Smooth muscle cell (in vitro differentiated cells): ENCODE measurements around the gene RBP5. TPM values are rescaled to one million over a fixed set of nuclear protein-coding genes. Genes with fewer than 3 reads are reported as not detected.

Source experiments
- DNase-seq: peaks from one replicate; lab custom pipeline; 2025; ENCODE audit not compliant: unreplicated experiment; lab: John Stamatoyannopoulos, UW
- H2AFZ ChIP-seq: fragments of 200-600 bp; sonication (generic); 2 replicates; pipeline ENCODE4 v1.6.0; 2016; ENCODE audit warnings: antibody characterized with exemption, low read depth, mild to moderate bottlenecking
- H3F3A ChIP-seq: fragments of 200-600 bp; sonication (generic); 2 replicates; pipeline ENCODE4 v1.6.0; 2017; ENCODE audit warnings: antibody characterized with exemption, low read depth
- H3K27ac ChIP-seq: fragments of 200-600 bp; sonication (generic); 2 replicates; pipeline ENCODE4 v1.5.1; 2016; ENCODE audit warnings: low read depth, mild to moderate bottlenecking
- H3K27me3 ChIP-seq: fragments of 200-600 bp; sonication (generic); 2 replicates; pipeline ENCODE4 v1.6.1; 2016; ENCODE audit warnings: low read depth, mild to moderate bottlenecking
- H3K36me3 ChIP-seq: fragments of 200-600 bp; sonication (generic); 2 replicates; pipeline ENCODE4 v1.5.1; 2016; ENCODE audit warnings: low read depth
- H3K4me1 ChIP-seq: fragments of 200-600 bp; sonication (generic); 2 replicates; pipeline ENCODE4 v1.5.1; 2016; ENCODE audit warnings: low read depth
- H3K4me2 ChIP-seq: fragments of 200-600 bp; sonication (generic); 2 replicates; pipeline ENCODE4 v1.6.0; 2016; ENCODE audit warnings: mild to moderate bottlenecking
- H3K4me3 ChIP-seq: fragments of 200-600 bp; sonication (generic); 2 replicates; pipeline ENCODE4 v1.5.1; 2016; ENCODE audit warnings: mild to moderate bottlenecking
- H3K79me2 ChIP-seq: fragments of 200-600 bp; sonication (generic); 2 replicates; pipeline ENCODE4 v1.6.0; 2016; ENCODE audit warnings: low read depth, mild to moderate bottlenecking
- H3K9ac ChIP-seq: fragments of 200-600 bp; sonication (generic); 2 replicates; pipeline ENCODE4 v1.6.0; 2016; ENCODE audit warnings: low read depth
- H3K9me3 ChIP-seq: fragments of 200-600 bp; sonication (generic); replicated peaks from 2 replicates; pipeline ENCODE4 v1.5.1; 2016; ENCODE audit warnings: low read depth
- H4K20me1 ChIP-seq: fragments of 200-600 bp; sonication (generic); 2 replicates; pipeline ENCODE4 v1.6.0; 2016; ENCODE audit warnings: low read depth
- CTCF ChIP-seq: fragments of 200-600 bp; sonication (generic); IDR thresholded peaks from 2 replicates; pipeline ENCODE4 v1.5.1; 2017; ENCODE audit warnings: borderline replicate concordance, mild to moderate bottlenecking, antibody characterized with exemption; ENCODE audit not compliant: insufficient read depth, poor library complexity, severe bottlenecking
- WGBS: methylation state at CpG from one replicate; pipeline ENCODE4 v1.1.7; 2016; ENCODE audit warnings: low lambda C conversion rate; 5-methylcytosine and 5-hydroxymethylcytosine counted together
- polyA plus RNA-seq: library from polyadenylated mRNA; unstranded; fragments of >200 nt; fragmentation: Nextera tagmentation; extraction: Ambion mirVana; gene quantifications from 2 replicates; pipeline ENCODE4 v1.2.1, GENCODE V29; 2016
- total RNA-seq: library from RNA; depleted of rRNA; stranded (reverse); fragments of >200 nt; gene quantifications from 2 replicates; pipeline ENCODE4 v1.2.3, GENCODE V29; 2014

The RBP5 gene
- total and polyA plus RNA-seq, 2 experiments from 2014 or later = 0.21 TPM; not detected in 1

- no peaks in the 10 kb centered on the region for H3K4me1 ChIP-seq
- H3K9me3 ChIP-seq = no peaks in the 10 kb centered on the region
- H3F3A ChIP-seq = no peaks in the 10 kb centered on the region
- no peaks in the 10 kb centered on the region for H3K27me3 ChIP-seq
- DNase-seq = no peak
- 64% methylated on average over 5 of the region's 5 CpGs for WGBS
- no peak overlapping the region for H3K27ac ChIP-seq
- H3K4me2 ChIP-seq = no peak overlapping the region
- H3K9ac ChIP-seq = no peak overlapping the region
- no peaks in the 10 kb centered on the region for H4K20me1 ChIP-seq
- no peak overlapping the region for H2AFZ ChIP-seq
- peak; percentile 63 for TF ChIP-seq CTCF
- no peaks in the 10 kb centered on the region for H3K79me2 ChIP-seq
- H3K36me3 ChIP-seq = no peaks in the 10 kb centered on the region
- no peak overlapping the region for H3K4me3 ChIP-seq
Measured at GRCh38 chr12:7142056-7142644, 13.5 kb upstream of the RBP5 start.

- H3K4me2 ChIP-seq = no peak overlapping the region
- no peaks in the 10 kb centered on the region for H3K36me3 ChIP-seq
- no peaks in the 10 kb centered on the region for H3K27me3 ChIP-seq
- no peak for DNase-seq
- H4K20me1 ChIP-seq = no peaks in the 10 kb centered on the region
- no peaks in the 10 kb centered on the region for H3K4me1 ChIP-seq
- no peaks in the 10 kb centered on the region for H3K9me3 ChIP-seq
- TF ChIP-seq CTCF = no peak
- no peak overlapping the region for H3K27ac ChIP-seq
- H3K9ac ChIP-seq = no peak overlapping the region
- no peak overlapping the region for H3K4me3 ChIP-seq
- H2AFZ ChIP-seq = no peak overlapping the region
- 92% methylated on average over 7 of the region's 7 CpGs for WGBS
- no peaks in the 10 kb centered on the region for H3F3A ChIP-seq
- no peaks in the 10 kb centered on the region for H3K79me2 ChIP-seq
Measured at GRCh38 chr12:7141351-7142005, 12.8 kb upstream of the RBP5 start.

- Histone ChIP-seq H3K9me3 (no peaks in the 10 kb centered on the region), H3K9ac (no peak overlapping the region), H3K27ac (no peak overlapping the region), H3K27me3 (no peaks in the 10 kb centered on the region), H4K20me1 (no peaks in the 10 kb centered on the region), H3K36me3 (no peaks in the 10 kb centered on the region), H2AFZ (no peak overlapping the region), H3K4me2 (no peak overlapping the region), H3F3A (no peaks in the 10 kb centered on the region), H3K79me2 (no peaks in the 10 kb centered on the region), H3K4me1 (no peaks in the 10 kb centered on the region), H3K4me3 (no peak overlapping the region)
- no peak for TF ChIP-seq CTCF
- no peak for DNase-seq
- 98% methylated on average over 2 of the region's 2 CpGs for WGBS
Measured at GRCh38 chr12:7139200-7139599, 10.5 kb upstream of the RBP5 start.

- Histone ChIP-seq H4K20me1 (no peaks in the 10 kb centered on the region), H2AFZ (no peak overlapping the region), H3K27ac (no peak overlapping the region), H3K79me2 (no peaks in the 10 kb centered on the region), H3K9me3 (no peaks in the 10 kb centered on the region), H3F3A (no peaks in the 10 kb centered on the region), H3K9ac (no peak overlapping the region), H3K36me3 (no peaks in the 10 kb centered on the region), H3K4me1 (no peaks in the 10 kb centered on the region), H3K27me3 (no peaks in the 10 kb centered on the region), H3K4me2 (no peak overlapping the region), H3K4me3 (no peak overlapping the region)
- 85% methylated on average over 4 of the region's 4 CpGs for WGBS
- no peak for DNase-seq
- TF ChIP-seq CTCF = no peak
Measured at GRCh38 chr12:7137908-7138307, 9.2 kb upstream of the RBP5 start.
